IPS-18c (cell line): Measurements from ENCODE around the gene LLGL1.
"Not testable (repeated sequence)": the region's sequence is repeated elsewhere in the genome, so short reads cannot be mapped to it uniquely, and the experiment has no call there.

ENCODE experiments used
- H3K4me3 ChIP-seq: 2 replicates; pipeline ENCODE4 v1.7.0; 2013; ENCODE audit warnings: low read depth, mild to moderate bottlenecking, low read length, moderate library complexity; ENCODE audit not compliant: insufficient read depth
- H3K9me3 ChIP-seq: one replicate; pipeline ENCODE4 v1.6.1; 2013; ENCODE audit warnings: mild to moderate bottlenecking, low read length, moderate library complexity; ENCODE audit not compliant: control insufficient read depth, insufficient read depth

LLGL1 gene

DNA sequence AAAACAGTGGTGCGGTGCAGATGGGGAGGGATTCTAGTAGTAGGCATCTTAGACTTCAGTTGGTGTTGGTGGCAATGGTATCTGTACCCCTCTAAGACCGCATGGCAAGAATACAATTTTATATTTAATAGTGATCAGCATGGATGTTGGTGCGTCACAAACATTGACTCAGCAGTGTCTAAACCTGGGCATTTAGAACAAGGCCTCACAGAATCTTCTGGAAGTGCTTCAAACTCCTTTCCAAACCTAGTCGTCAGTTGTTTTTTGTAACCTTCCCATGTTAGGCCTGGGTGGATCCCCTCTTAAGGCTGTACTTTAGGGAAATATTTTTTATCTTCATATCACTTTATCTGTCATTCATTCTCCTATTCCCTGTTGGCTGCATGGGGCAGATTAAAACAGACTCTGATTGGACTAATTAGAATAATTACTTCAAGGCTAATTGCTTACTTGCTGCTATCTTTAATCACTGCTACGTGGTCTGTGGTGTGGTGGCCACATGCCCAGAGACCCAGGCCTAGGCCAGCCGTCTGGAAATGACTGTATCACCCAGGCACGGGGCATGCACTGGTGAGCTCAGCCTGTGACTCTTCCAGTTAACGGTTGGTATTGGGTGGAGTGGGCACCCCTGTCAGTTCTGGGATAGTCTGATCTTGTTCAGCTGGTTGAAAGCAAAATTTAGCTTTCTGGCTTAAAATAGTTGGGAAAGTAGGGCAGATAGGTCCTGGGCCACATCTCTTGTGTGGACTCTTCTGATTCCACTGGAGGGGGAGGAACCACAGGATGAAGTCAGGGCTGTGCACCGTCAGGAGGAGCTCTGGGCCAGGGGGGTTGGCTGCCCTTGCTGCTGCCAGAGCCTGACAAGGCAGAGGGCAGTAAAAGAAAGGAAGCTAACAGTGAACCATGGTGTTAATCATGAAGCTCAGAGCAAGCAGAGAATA, 37.3 kb upstream of the LLGL1 start:
- H3K4me3 ChIP-seq = no peak overlapping the region
- no peaks in the 10 kb centered on the region for H3K9me3 ChIP-seq

DNA sequence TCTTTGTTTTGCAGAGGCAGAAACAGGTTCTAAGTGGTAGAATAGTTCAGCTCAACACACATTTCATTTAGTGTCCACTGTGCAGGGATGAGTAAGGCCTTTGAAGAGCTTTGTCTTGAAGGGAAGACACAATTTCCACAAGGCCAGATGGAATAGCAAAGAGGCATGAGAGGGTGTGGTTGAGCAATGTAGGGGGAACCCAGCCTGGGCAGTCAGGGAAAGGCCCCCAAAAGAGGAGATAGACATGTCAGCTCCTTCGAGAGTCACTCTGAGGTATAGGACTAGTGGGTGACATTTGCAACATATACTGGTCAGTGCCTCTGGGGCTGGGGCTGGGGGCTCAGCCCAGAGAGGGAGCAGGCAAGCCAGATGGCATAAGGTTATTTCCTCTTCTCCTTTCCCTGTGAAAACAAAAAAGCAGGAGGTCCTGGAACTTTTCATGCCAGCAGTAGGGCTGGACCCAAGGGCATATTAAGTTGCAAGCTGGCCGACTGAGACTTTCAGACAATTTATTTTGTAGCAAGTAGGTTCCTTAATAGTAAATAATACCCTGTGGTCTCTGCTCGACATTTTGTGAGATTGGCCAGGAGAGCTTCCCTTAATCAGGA, 34.7 kb upstream of the LLGL1 start:
- Histone ChIP-seq H3K9me3 (no peaks in the 10 kb centered on the region), H3K4me3 (no peak overlapping the region)

DNA sequence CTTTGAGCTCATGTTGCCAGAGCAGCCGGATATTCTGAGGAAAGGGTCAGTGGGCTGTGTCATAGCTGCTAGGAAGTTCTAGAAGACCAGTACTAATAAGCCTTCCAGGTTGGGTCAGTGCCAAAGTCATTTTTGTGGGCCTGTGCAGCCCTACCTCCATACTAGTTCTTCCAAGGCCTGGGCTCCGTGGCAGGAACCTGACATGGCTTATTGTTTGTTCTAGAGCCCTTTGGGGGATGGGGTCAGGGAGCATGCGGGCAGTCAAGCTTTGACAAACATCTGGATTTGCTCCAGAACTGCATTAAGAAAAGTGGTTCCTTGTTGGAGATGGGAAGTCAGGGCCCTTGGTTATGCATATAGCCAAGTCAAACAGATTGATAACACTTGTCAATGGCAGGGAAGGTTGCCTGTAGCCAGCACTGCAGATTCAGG, 34.2 kb upstream of the LLGL1 start:
- H3K9me3 ChIP-seq = no peaks in the 10 kb centered on the region
- no peak overlapping the region for H3K4me3 ChIP-seq

DNA sequence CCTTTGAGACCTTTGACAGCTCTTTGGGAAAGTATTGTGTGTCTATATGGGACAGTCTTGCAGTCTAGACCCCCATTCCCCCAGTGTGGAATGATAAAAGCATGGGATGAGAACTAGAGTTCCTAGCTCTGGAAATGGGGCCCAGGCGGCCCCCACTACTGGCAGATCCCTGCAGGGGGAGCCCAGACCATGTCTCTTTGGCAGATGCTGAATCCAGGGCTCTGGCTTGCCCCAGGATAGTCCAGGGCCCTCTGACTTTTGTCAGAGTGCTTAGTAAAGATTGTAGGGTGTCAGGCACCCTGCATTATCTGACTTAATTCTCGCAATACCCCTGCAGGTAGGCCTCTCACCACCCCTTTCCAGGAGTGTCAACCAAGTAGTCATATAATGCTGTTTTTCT, 33.5 kb upstream of the LLGL1 start:
- Histone ChIP-seq H3K9me3 (no peaks in the 10 kb centered on the region), H3K4me3 (no peak overlapping the region)

DNA sequence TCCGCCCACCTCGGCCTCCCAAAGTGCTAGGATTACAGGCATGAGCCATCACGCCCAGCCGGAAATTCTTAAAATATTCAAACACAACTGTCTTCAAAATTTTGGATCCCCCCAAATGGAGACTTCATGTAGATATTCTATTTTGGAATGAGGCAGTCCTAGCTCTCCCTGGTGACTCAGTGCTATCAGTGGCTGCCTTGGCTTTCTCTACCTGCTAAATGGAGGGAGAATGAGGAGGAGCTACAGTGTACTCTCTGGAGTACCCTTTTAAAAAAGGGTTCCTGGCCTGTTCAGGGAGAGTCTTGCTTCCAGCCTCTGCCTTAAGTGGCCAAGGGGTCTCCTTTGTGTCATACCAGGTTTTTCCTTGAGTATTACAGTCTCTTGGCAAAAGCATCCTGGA, 31.0 kb upstream of the LLGL1 start:
- Histone ChIP-seq H3K9me3 (no peaks in the 10 kb centered on the region), H3K4me3 (no peak overlapping the region)

DNA sequence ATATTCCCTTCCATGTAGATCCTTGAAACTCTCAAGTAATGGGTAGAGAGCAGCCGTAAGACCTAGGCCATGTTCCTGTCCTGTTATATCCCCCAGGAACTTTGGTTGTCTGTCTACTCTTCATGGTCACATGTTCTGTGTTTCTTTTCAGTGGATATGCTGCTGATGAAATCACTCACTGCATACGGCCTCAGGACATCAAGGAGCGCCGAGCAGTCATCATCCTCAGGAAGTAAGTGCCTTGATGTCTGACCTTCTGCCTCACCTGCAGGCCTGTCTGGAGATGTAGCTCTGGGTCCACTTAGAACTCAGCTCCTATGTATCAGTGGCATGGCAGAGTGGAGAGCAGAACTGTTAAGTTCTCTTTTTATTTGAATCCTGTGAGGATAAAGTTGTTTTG, 30.6 kb upstream of the LLGL1 start:
- Histone ChIP-seq H3K9me3 (no peaks in the 10 kb centered on the region), H3K4me3 (no peak overlapping the region)

DNA sequence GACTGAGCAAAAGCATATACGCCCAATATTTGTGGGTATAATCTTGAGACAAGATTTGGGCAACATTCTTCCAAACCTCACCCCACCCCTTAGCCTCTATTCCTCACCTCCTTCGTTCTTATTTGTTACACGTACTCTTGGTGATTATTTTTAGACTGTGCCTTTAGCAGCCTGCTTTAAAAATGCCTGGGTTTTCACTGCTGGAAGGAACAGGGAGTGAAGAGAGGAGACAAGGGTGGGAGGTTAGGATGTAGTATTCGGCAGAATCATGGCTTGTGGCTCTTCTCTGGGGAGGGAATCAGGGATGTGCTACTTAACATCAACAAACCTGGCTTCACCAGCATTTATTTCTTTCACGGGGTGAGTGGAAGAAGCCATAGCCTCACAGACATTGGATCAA, 30.2 kb upstream of the LLGL1 start:
- H3K4me3 ChIP-seq = no peak overlapping the region
- no peaks in the 10 kb centered on the region for H3K9me3 ChIP-seq

DNA sequence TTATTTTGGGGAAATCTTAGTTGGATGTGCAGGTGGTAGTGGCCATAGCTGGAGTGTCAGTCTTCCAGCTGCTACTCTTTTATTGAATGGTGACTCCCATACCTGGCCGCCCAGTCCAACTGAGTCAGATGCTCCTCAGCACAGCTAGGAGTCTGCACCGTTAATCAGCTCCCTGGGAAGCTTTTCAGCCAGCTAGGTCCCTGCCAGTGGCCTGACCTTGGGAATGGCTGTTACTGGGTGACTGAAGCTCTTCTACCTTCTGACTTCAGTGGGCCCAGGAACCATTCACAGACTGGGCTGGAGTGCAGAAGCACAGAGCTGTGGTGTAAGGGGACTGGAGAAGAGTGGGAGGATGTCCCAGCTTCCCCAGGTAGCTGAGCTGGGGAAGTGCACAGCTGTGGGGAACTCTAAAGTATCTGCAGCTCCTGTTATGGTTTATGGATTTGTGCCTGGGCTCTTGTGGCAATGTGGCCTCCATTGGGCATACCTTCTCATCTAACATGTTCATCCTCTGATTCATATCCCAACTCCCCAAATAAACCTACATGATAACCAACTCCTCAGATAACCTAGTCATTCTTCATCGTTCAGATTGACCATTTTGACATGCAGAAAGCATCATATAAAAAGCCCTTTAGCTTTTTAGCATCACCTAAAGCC, 27.8 kb upstream of the LLGL1 start:
- no peak overlapping the region for H3K4me3 ChIP-seq
- H3K9me3 ChIP-seq = no peaks in the 10 kb centered on the region

DNA sequence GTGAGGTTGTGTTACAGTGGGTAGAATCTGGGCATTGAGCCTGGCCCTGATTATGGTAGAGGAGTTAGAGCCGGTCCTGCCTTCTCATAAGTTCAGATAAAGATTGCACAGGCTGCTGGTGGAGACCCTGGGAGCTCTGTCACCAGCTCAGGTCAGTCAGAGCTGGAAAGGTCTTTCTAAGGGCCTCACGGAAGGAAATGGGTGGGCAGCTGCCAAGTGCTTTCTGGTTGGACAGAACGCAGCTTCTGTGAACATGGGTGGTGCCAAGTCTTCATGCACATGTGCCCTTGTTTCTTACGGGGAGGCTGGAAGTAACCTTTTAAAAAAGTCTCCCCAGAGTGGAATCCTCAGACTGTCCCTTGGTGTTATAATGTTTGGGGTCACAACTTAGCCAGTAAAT, 26.9 kb upstream of the LLGL1 start:
- Histone ChIP-seq H3K9me3 (no peaks in the 10 kb centered on the region), H3K4me3 (no peak overlapping the region)

DNA sequence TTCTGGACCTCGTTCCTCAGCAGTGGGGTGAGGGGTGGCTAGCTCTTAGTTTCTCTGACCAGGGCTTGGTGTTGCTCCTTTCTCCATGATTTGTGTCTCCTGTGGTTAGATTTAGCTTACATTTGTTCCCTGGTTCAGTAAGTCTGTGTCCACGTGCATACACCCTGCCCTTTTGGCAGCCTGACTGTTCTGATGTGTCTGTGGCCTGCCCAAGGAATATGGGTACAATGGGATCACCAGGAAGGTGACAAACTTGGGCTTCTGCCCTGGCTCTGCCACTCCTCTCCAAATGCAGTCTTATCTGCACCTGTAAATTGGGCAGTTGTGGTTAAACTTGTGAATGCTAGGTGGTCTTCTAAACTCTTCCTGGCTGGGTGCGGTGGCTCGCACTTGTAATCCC, 24.3 kb upstream of the LLGL1 start:
- H3K9me3 ChIP-seq = no peaks in the 10 kb centered on the region
- no peak overlapping the region for H3K4me3 ChIP-seq

DNA sequence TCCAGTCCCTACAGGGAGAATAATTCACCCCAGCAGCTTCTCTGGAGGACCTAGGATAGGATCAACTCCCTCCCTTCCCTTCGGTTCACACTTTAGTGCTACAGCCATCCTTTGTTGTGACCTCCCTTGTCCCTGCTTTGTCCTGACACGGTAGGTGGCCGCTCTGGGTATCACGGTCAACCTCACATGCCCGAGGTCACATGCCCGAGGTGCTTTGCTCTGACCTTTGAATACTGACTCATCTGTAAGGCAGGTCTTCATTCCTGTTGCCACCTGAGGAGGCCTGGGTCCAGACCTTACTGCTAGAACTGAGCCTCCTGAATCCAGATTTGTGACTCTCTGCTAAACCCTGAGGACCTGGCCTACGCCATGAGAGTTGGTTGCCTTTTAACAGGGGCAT, 22.1 kb upstream of the LLGL1 start:
- H3K4me3 ChIP-seq = no peak overlapping the region
- H3K9me3 ChIP-seq = no peaks in the 10 kb centered on the region

DNA sequence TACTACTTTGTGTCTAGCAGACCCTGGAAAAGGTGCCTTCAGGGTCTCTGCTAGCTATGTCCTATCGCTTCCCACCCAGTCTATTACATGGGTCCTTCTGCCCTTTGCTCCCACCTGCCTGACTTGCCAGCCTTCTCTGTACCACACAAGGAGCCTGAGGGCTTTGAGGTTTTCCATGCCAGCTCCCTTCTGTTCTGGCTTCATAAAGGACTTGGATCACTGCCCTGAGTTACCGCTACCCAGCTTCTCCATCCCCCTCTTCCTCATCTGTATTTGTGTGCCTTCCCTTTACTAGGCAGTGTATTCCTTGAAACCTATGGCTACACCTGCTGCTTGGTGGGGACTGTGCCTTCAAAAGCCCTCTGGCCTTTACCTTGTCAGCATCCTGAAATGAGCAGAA, 19.6 kb upstream of the LLGL1 start:
- no peak overlapping the region for H3K4me3 ChIP-seq
- no peaks in the 10 kb centered on the region for H3K9me3 ChIP-seq

DNA sequence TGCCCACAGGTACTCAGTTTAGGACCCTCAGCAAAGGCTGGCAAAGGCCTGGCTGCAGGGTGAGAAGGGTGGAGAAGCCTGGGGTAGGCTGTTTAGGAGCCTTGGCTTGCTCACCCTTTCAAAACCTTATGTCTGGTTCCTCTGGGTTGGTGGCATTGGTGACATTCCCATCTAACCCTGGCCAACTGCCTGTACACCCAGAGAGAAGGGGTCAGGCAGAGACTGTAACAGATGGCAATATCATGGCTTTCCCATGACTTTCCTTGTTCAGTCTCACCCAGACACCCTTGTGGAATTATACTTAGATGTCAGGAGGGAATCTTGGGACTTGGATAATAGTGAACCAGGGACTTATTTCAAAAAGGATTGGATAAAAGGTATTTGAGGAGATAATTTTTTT, 18.5 kb upstream of the LLGL1 start:
- no peaks in the 10 kb centered on the region for H3K9me3 ChIP-seq
- H3K4me3 ChIP-seq = no peak overlapping the region

DNA sequence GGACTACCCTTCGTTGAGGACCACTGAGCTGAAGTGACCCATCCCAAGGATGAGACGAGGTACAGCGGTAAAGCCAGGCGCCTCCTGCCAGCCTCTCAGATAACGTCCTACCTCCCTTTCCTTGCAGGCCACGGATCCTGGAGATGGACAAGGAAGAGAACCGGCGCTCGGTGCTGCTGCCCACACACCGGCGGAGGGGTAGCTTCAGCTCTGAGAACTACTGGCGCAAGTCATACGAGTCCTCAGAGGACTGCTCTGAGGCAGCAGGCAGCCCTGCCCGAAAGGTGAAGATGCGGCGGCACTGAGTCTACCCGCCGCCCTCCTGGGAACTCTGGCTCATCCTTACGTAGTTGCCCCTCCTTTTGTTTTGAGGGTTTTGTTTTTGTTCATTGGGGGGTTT, 17.3 kb upstream of the LLGL1 start:
- H3K9me3 ChIP-seq = no peaks in the 10 kb centered on the region

DNA sequence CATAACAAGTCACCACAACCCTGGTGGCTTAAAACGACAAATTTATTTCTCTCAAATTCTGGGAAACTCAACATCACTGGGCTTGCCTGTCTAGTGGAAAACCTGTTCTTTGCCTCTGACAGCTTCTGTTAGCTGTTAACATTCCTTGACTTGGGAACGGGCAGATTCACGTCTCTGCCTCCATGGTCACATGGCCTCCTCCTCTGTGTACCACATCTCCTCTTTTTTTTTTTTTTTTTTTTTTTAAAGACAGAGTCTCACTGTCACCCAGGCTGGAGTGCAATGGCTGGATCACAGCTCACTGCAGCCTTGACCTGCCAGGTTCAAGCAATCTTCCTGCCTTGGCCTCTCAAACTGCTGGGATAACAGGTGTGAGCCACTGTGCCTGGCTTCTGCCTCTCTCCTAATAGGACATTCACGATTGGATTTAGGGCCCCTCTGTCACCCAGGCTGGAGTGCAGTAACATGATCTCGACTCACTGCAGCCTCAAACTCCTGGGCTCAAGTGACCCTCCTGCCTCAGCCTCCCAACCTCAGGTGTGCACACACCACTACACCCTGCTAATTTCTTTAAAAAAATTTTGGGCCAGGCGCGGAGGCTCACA, 11.7 kb upstream of the LLGL1 start:
- H3K9me3 ChIP-seq = peaks cover 1% of the 10 kb centered on the region
- H3K4me3 ChIP-seq = no peak overlapping the region

More for the DNA sequence above, 17.3 kb upstream of the LLGL1 start:
- H3K4me3 ChIP-seq = no peak overlapping the region

DNA sequence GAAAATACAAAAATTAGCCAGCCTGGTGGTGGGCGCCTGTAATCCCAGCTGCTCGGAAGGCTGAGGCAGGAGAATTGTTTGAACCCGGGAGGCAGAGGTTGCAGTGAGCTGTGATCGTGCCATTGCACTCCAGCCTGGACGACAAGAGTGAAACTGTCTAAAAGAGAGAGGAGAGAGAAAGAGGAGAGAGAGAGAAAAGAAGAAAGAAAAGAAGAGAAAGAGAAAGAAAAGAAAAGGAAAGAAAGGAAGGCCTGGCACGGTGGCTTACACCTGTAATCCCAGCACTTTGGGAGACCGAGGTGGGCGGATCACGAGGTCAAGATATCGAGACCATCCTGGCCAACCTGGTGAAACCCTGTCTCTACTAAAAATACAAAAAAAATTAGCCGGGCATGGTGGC, 8.5 kb upstream of the LLGL1 start:
- not testable (repeated sequence) for H3K9me3 ChIP-seq, H3K4me3 ChIP-seq

DNA sequence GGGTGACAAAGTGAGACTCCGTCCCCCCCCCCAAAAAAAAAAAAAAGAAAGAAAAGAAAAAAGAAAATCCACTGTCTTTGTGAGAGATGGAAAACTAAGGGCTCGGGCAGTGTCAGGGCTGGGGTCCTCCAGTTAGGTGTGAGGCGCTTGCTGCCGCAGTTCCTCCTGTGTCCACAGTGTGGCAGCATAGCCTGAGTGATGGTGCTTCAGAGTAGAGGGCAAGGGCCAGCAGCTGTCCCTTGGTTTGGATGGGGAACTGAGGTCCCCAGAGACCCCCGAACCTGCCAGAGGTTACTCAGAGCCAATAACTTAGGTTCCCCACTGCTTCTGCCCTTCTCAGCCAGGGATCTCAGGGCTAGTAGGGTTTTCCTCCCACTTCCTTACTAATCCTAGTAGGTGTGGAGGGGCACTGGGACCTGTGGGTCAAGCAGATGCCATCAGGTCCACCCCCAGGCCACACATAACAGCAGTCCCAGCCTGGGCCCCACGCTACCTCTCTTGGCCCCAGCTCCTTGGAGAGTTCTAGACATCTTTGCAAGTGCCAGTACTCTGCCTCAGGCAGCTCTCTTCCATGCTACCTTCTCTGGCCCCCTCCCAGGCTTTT, 7.9 kb upstream of the LLGL1 start:
- Histone ChIP-seq H3K4me3 (no peak overlapping the region), H3K9me3 (peaks cover 2% of the 10 kb centered on the region)
